GM08714 (cell line): ENCODE measurements around the gene STXBP6.

Source experiments
- H3K4me3 ChIP-seq: fragments of 200-500 bp; sonication (Bioruptor generic); 2 replicates; pipeline ENCODE4 v1.5.1; 2014; ENCODE audit warnings: mild to moderate bottlenecking, low read length, inconsistent platforms
- ZNF274 ChIP-seq: IDR thresholded peaks from 2 replicates; pipeline ENCODE4 v1.6.1; 2012; ENCODE audit warnings: mild to moderate bottlenecking, low read depth, low read length

STXBP6 gene

GRCh38 chr14:24991821-24992220, 58.1 kb downstream of the STXBP6 start:
- no peak for TF ChIP-seq ZNF274
- no peak overlapping the region for H3K4me3 ChIP-seq

- H3K4me3 ChIP-seq, result no peak overlapping the region
- TF ChIP-seq ZNF274, result no peak
Observed at GRCh38 chr14:24991288-24991687, 58.7 kb downstream of the STXBP6 start.

- H3K4me3 ChIP-seq, result no peak overlapping the region
- no peak for TF ChIP-seq ZNF274
Observed at GRCh38 chr14:24990773-24991172, 59.2 kb downstream of the STXBP6 start.

GRCh38 chr14:24990050-24990449, 59.9 kb downstream of the STXBP6 start:
- TF ChIP-seq ZNF274, result no peak
- H3K4me3 ChIP-seq, result no peak overlapping the region

- no peak overlapping the region for H3K4me3 ChIP-seq
- TF ChIP-seq ZNF274, result no peak
Observed at GRCh38 chr14:24988760-24989159, 61.2 kb downstream of the STXBP6 start.

GRCh38 chr14:24986206-24986893, 63.6 kb downstream of the STXBP6 start:
- TF ChIP-seq ZNF274, result no peak
- no peak overlapping the region for H3K4me3 ChIP-seq

GRCh38 chr14:24984846-24985589, 64.9 kb downstream of the STXBP6 start:
- H3K4me3 ChIP-seq, result no peak overlapping the region
- no peak for TF ChIP-seq ZNF274

GRCh38 chr14:24982472-24983155, 67.3 kb downstream of the STXBP6 start:
- H3K4me3 ChIP-seq, result no peak overlapping the region
- TF ChIP-seq ZNF274, result no peak

- H3K4me3 ChIP-seq, result no peak overlapping the region
- no peak for TF ChIP-seq ZNF274
Observed at GRCh38 chr14:24979725-24980239, 70.2 kb downstream of the STXBP6 start.

GRCh38 chr14:24978862-24979724, 70.9 kb downstream of the STXBP6 start:
- H3K4me3 ChIP-seq, result no peak overlapping the region
- no peak for TF ChIP-seq ZNF274

- H3K4me3 ChIP-seq, result no peak overlapping the region
- no peak for TF ChIP-seq ZNF274
Observed at GRCh38 chr14:24976602-24977001, 73.3 kb downstream of the STXBP6 start.

- TF ChIP-seq ZNF274, result no peak
- H3K4me3 ChIP-seq, result no peak overlapping the region
Observed at GRCh38 chr14:24975393-24975792, 74.6 kb downstream of the STXBP6 start.

- TF ChIP-seq ZNF274, result no peak
- no peak overlapping the region for H3K4me3 ChIP-seq
Observed at GRCh38 chr14:24974591-24975374, 75.2 kb downstream of the STXBP6 start.
